ENCODE results near the gene CAPS. TPM values are rescaled to one million over a fixed set of nuclear protein-coding genes. Genes with fewer than 3 reads are reported as not detected.

CAPS gene
- total RNA-seq, 1 experiment from 2014 or later, result 2.3 TPM

GRCh38 chr19:5897189-5897969 lies 16.7 kb upstream of the CAPS start:
- Histone ChIP-seq H3K4ac (ENCODE audit: low read depth, low read length) (no peak overlapping the region), H4K20me1 (ENCODE audit: control insufficient read depth, insufficient read depth, insufficient read length) (no peaks in the 10 kb centered on the region), H3K9me3 (ENCODE audit: control insufficient read depth, low read depth, low read length) (no peaks in the 10 kb centered on the region), H3K79me2 (ENCODE audit: insufficient read depth, low read length) (peaks cover 10% of the 10 kb centered on the region; the same call in 1 of the 2 replicates), H4K8ac (replicated peaks; ENCODE audit: insufficient read length, low read depth, low read length) (no peak overlapping the region), H2AFZ (ENCODE audit: low read length) (no peak overlapping the region), H4K91ac (ENCODE audit: insufficient read length, low read depth, low read length) (no peak overlapping the region), H2BK15ac (ENCODE audit: low read depth, low read length) (no peak overlapping the region), H3K23ac (ENCODE audit: insufficient read length, low read depth, low read length) (no peak overlapping the region), H3K18ac (ENCODE audit: insufficient read length, low read depth, low read length) (no peak overlapping the region), H3T11ph (ENCODE audit: low read length) (no peak overlapping the region), H3K27ac (ENCODE audit: insufficient read length, low read depth, low read length) (no peak overlapping the region), H3K9ac (ENCODE audit: extremely low read depth, insufficient read length, low read length) (no peak overlapping the region), H2BK20ac (ENCODE audit: low read depth, low read length, poor library complexity, severe bottlenecking) (no peak overlapping the region), H3K4me2 (ENCODE audit: insufficient read depth, insufficient read length, low read length) (no peak overlapping the region), H2AK5ac (ENCODE audit: insufficient read length, low read length) (no peak overlapping the region), H3K14ac (ENCODE audit: insufficient read depth, low read length) (no peak overlapping the region), H3K4me1 (ENCODE audit: insufficient read depth, low read length) (no peaks in the 10 kb centered on the region; the same call in 1 of the 2 replicates), H3K23me2 (ENCODE audit: insufficient read length, low read depth, low read length, poor library complexity, severe bottlenecking) (no peaks in the 10 kb centered on the region), H2BK120ac (ENCODE audit: low read depth, low read length, poor library complexity, severe bottlenecking) (no peak overlapping the region), H2BK12ac (ENCODE audit: insufficient read length, low read depth, low read length) (no peak overlapping the region), H3K27me3 (ENCODE audit: insufficient read depth, low read length) (no peaks in the 10 kb centered on the region), H3K79me1 (ENCODE audit: insufficient read depth, low read depth, low read length, poor library complexity, severe bottlenecking) (peaks cover 1% of the 10 kb centered on the region), H4K5ac (ENCODE audit: insufficient read length, low read depth, low read length) (no peak overlapping the region), H2BK5ac (ENCODE audit: insufficient read length, low read length) (no peak overlapping the region), H3K56ac (ENCODE audit: insufficient read length, low read depth, low read length) (no peak overlapping the region)
- DNase-seq, result no peak
- no peaks in the 10 kb centered on the region for H3K9me3 Mint-ChIP-seq
- no peaks in the 10 kb centered on the region for H3K27me3 Mint-ChIP-seq (ENCODE audit: low read depth)
- peak; percentile 58 for TF ChIP-seq CTCF (conservative IDR thresholded peaks at IDR 0.05)
- no CpG with 5 or more reads among the region's 30 CpGs for WGBS (ENCODE audit: extremely low coverage, insufficient read length, low lambda C conversion rate)
- H3K27ac Mint-ChIP-seq, result no peak overlapping the region
- no peak overlapping the region for H3K4me3 Mint-ChIP-seq
- peaks cover under 1% of the 10 kb centered on the region in 2 experiments; a peak in 3 of 4 replicates for H3K4me1 Mint-ChIP-seq
- peaks cover 15 to 24% (median 18%) of the 10 kb centered on the region in 3 experiments for H3K36me3 Mint-ChIP-seq (ENCODE audit: insufficient read depth in 1 of 3, low read depth in 3 of 3)
